HCT116 (cell line): ENCODE data around the gene MYBPC1. TPM values are rescaled to one million over a fixed set of nuclear protein-coding genes. Genes with fewer than 3 reads are reported as not detected.

Source experiments
- ATAC-seq: fragments of 200-7000 bp; cut with Tn5 transposase; 2 replicates; pipeline ENCODE4 v1.9.1; 2020; ENCODE audit warnings: mild to moderate bottlenecking, moderate library complexity
- BruUV-seq: library from RNA; stranded (reverse); fragments of 400-500 nt; replicated peaks from 2 replicates; lab custom pipeline; 2021; lab: Mats Ljungman, UMichigan
- CTCF ChIA-PET: fragments of 300-600 bp; sonication (Branson Sonifier 250); formaldehyde crosslinking; loops from one replicate; lab custom pipeline; 2021; ENCODE audit warnings: antibody characterized with exemption; lab: Charles Lee
- POLR2A ChIA-PET: fragments of 300-600, 350-600 bp; sonication (Branson Sonifier 250); formaldehyde crosslinking; loops from one replicate; lab custom pipeline; 2021; ENCODE audit warnings: antibody characterized with exemption; lab: Charles Lee
- RAD21 ChIA-PET, 2 experiments: fragments of 300-600 bp; sonication (Branson Sonifier 250); formaldehyde crosslinking; loops; one replicate each; lab custom pipeline; 2023; ENCODE audit warnings: low total read pairs in 2 of 2; ENCODE audit not compliant: uncharacterized antibody in 2 of 2, unreplicated experiment in 2 of 2, low non-redundant PET in 1 of 2; lab: Charles Lee
- DNase-seq: peaks from one replicate; pipeline ENCODE4 v3.0.0-alpha.2; 2010; ENCODE audit warnings: low read depth, low spot score
- H2AFZ ChIP-seq: fragments of 200-600 bp; shearing (Covaris generic), sonication (generic); 2 replicates; pipeline ENCODE4 v1.6.1; 2017; ENCODE audit warnings: low read depth, mixed run types, mixed read lengths, antibody characterized with exemption, low read length; ENCODE audit not compliant: poor library complexity, severe bottlenecking
- H3K27ac ChIP-seq: 2 replicates; pipeline ENCODE4 v1.5.1; 2012; ENCODE audit warnings: low read depth, low read length
- H3K27me3 ChIP-seq: fragments of 200-600 bp; sonication (generic); 2 replicates; pipeline ENCODE4 v1.6.1; 2016; ENCODE audit warnings: mixed run types, low read length, mixed read lengths; ENCODE audit not compliant: insufficient read depth
- H3K36me3 ChIP-seq, 2 experiments: fragments of 200-500 bp in 1 of 2; fragments of 200-600 bp in 1 of 2; sonication (Bioruptor generic) in 1 of 2; sonication (generic) in 1 of 2; 2 replicates each; pipeline versions ENCODE4 v1.5.1 to v1.6.1; 2014 to 2016; ENCODE audit warnings: low read length in 2 of 2, inconsistent platforms in 1 of 2, mixed read lengths in 1 of 2, mixed run types in 1 of 2; ENCODE audit not compliant: insufficient read depth in 2 of 2, control insufficient read depth in 1 of 2
- H3K4me1 ChIP-seq, 2 experiments: fragments of 200-600 bp in 1 of 2; sonication (generic) in 1 of 2; 2 replicates each; pipeline versions ENCODE4 v1.5.1 to v1.6.1; 2012 to 2017; ENCODE audit warnings: low read length in 2 of 2, inconsistent platforms in 1 of 2, mild to moderate bottlenecking in 1 of 2, mixed read lengths in 1 of 2, mixed run types in 1 of 2, moderate library complexity in 1 of 2; ENCODE audit not compliant: insufficient read depth in 2 of 2, control insufficient read depth in 1 of 2
- H3K4me2 ChIP-seq: fragments of 200-600 bp; sonication (generic); 2 replicates; pipeline ENCODE4 v1.6.1; 2017; ENCODE audit warnings: mixed run types, low read length, mixed read lengths
- H3K4me3 ChIP-seq, 2 experiments: fragments of 200-600 bp in 1 of 2; sonication (generic) in 1 of 2; replicated peaks in 1 of 2; 2 replicates each; pipeline ENCODE4 v1.5.1; 2011 to 2016; ENCODE audit warnings: low read length in 2 of 2, control low read depth in 1 of 2, low read depth in 1 of 2, mild to moderate bottlenecking in 1 of 2, mixed read lengths in 1 of 2, mixed run types in 1 of 2
- H3K79me2 ChIP-seq: fragments of 200-600 bp; sonication (generic); 2 replicates; pipeline ENCODE4 v1.6.1; 2017; ENCODE audit warnings: mild to moderate bottlenecking, mixed run types, low read length, moderate library complexity, mixed read lengths; ENCODE audit not compliant: insufficient read depth
- H3K9ac ChIP-seq: fragments of 200-600 bp; sonication (generic); 2 replicates; pipeline ENCODE4 v1.6.1; 2016; ENCODE audit warnings: low read length, mixed read lengths
- H3K9me2 ChIP-seq: fragments of 200-600 bp; sonication (generic), shearing (Covaris generic); 2 replicates; pipeline ENCODE4 v1.6.1; 2017; ENCODE audit warnings: mixed run types, mild to moderate bottlenecking, moderate library complexity; ENCODE audit not compliant: insufficient read depth
- H3K9me3 ChIP-seq, 2 experiments: fragments of 200-500 bp in 1 of 2; fragments of 200-600 bp in 1 of 2; sonication (Bioruptor generic) in 1 of 2; sonication (generic) in 1 of 2; 2 replicates each; pipeline ENCODE4 v1.6.1; 2014 to 2017; ENCODE audit warnings: low read length in 2 of 2, mixed read lengths in 2 of 2, inconsistent platforms in 1 of 2, low read depth in 1 of 2, mild to moderate bottlenecking in 1 of 2, mixed run types in 1 of 2, moderate library complexity in 1 of 2; ENCODE audit not compliant: control insufficient read depth in 1 of 2, insufficient read depth in 1 of 2
- H4K20me1 ChIP-seq: fragments of 200-600 bp; sonication (generic), shearing (Covaris generic); 2 replicates; pipeline ENCODE4 v1.6.1; 2017; ENCODE audit warnings: mixed run types, mild to moderate bottlenecking, moderate library complexity; ENCODE audit not compliant: insufficient read depth
- ATF3 ChIP-seq: IDR thresholded peaks from 2 replicates; pipeline ENCODE4 v1.6.1; 2012
- ELF1 ChIP-seq: IDR thresholded peaks from 2 replicates; pipeline ENCODE4 v1.6.1; 2012; ENCODE audit warnings: low read depth, borderline replicate concordance
- EZH2 ChIP-seq: fragments of 200-600 bp; sonication (generic); IDR thresholded peaks from 2 replicates; pipeline ENCODE4 v1.6.1; 2017; ENCODE audit warnings: antibody characterized with exemption, mixed run types
- EZH2phosphoT487 ChIP-seq: fragments of 200-600 bp; IDR thresholded peaks from 2 replicates; pipeline ENCODE4 v1.6.1; 2018; ENCODE audit warnings: antibody characterized with exemption, borderline replicate concordance
- FOSL1 ChIP-seq: IDR thresholded peaks from 2 replicates; pipeline ENCODE4 v1.6.1; 2012; ENCODE audit warnings: low read depth
- JUND ChIP-seq: IDR thresholded peaks from 2 replicates; pipeline ENCODE4 v1.6.1; 2012
- POLR2A ChIP-seq: IDR thresholded peaks from 2 replicates; pipeline ENCODE4 v1.7.0; 2011; ENCODE audit warnings: borderline replicate concordance; ENCODE audit not compliant: insufficient read depth, insufficient read length; ENCODE audit errors: extremely low read depth
- RAD21 ChIP-seq: IDR thresholded peaks from 2 replicates; pipeline ENCODE4 v1.6.1; 2012; ENCODE audit warnings: low read depth, mild to moderate bottlenecking
- REST ChIP-seq: IDR thresholded peaks from 2 replicates; pipeline ENCODE4 v1.6.1; 2012; ENCODE audit warnings: low read depth
- SIN3A ChIP-seq: IDR thresholded peaks from 2 replicates; pipeline ENCODE4 v1.6.1; 2012; ENCODE audit warnings: low read depth
- SRF ChIP-seq: IDR thresholded peaks from 2 replicates; pipeline ENCODE4 v1.6.1; 2012; ENCODE audit warnings: low read depth
- YY1 ChIP-seq: IDR thresholded peaks from 2 replicates; pipeline ENCODE4 v1.6.1; 2011; ENCODE audit warnings: low read length, low read depth, moderate library complexity, mild to moderate bottlenecking; ENCODE audit not compliant: insufficient replicate concordance; ENCODE audit errors: extremely low read depth
- intact Hi-C: fragments of 100-400 bp; cut with micrococcal nuclease; formaldehyde crosslinking; loops from 2 replicates; pipeline ENCODE4 v1.10.0; 2022
- total RNA-seq: library from RNA; stranded (reverse); gene quantifications from one replicate; pipeline ENCODE4 v1.2.1, GENCODE V29; 2021; ENCODE audit not compliant: unreplicated experiment

Gene MYBPC1
- total RNA-seq, 1 experiment from 2014 or later: not detected

- intact Hi-C loops: no loop called here
- Histone ChIP-seq H3K36me3 (no peaks in the 10 kb centered on the region), H3K4me2 (no peak overlapping the region), H4K20me1 (no peaks in the 10 kb centered on the region), H3K9me2 (no peaks in the 10 kb centered on the region), H2AFZ (no peak overlapping the region), H3K27me3 (no peaks in the 10 kb centered on the region), H3K4me3 (no peak overlapping the region), H3K9me3 (no peaks in the 10 kb centered on the region), H3K9ac (no peak overlapping the region), H3K79me2 (no peaks in the 10 kb centered on the region), H3K4me1 (peaks cover 0 to 3% of the 10 kb centered on the region in 2 experiments; a peak in 1 of 4 replicates), H3K27ac (no peak overlapping the region)
- no TSS peak for BruUV-seq
- ChIA-PET RAD21 (no interaction called here), CTCF (no interaction called here), POLR2A (no interaction called here)
- no peak for ATAC-seq
- DNase-seq: no peak
- TF ChIP-seq YY1: no peak
- TF ChIP-seq ATF3: no peak
- no peak for TF ChIP-seq ELF1
- TF ChIP-seq SIN3A: no peak
- no peak for TF ChIP-seq RAD21
- TF ChIP-seq EZH2: no peak
- no peak for TF ChIP-seq SRF
- no peak for TF ChIP-seq POLR2A
Observed at GRCh38 chr12:101597164-101597563, 2.4 kb downstream of the MYBPC1 start.

- no peak overlapping the region for H3K4me2 ChIP-seq
- H3K4me3 ChIP-seq: no peak overlapping the region
- H3K27me3 ChIP-seq: no peaks in the 10 kb centered on the region
- no peak overlapping the region for H2AFZ ChIP-seq
- CTCF ChIA-PET: interaction anchor here (1.0 kb wide), 1 partner anchor 231 kb away, joined by 3 read pairs; no protein-coding TSS in a partner anchor
- no peaks in the 10 kb centered on the region for H3K79me2 ChIP-seq
- H3K9me2 ChIP-seq: no peaks in the 10 kb centered on the region
- H3K9me3 ChIP-seq: no peaks in the 10 kb centered on the region
- peaks cover 0 to 3% of the 10 kb centered on the region in 2 experiments; a peak in 1 of 4 replicates for H3K4me1 ChIP-seq
- no peak for DNase-seq
- intact Hi-C loops: no loop called here
- no peak overlapping the region for H3K27ac ChIP-seq
- RAD21 ChIA-PET: no interaction called here
- no peaks in the 10 kb centered on the region for H4K20me1 ChIP-seq
- no peaks in the 10 kb centered on the region for H3K36me3 ChIP-seq
- BruUV-seq: no TSS peak
- POLR2A ChIA-PET: no interaction called here
- TF ChIP-seq ATF3 (no peak), FOSL1 (no peak), ELF1 (no peak), EZH2phosphoT487 (no peak), YY1 (no peak), REST (no peak), RAD21 (no peak), JUND (no peak)
- TF ChIP-seq, all 23 proteins: peak for 0
- H3K9ac ChIP-seq: no peak overlapping the region
- ATAC-seq: no peak
Observed at GRCh38 chr12:101598483-101598882, 3.7 kb downstream of the MYBPC1 start.
